ENCODE measurements around the gene TCF4. TPM values are rescaled to one million over a fixed set of nuclear protein-coding genes. Genes with fewer than 3 reads are reported as not detected.

Gene TCF4
- polyA plus RNA-seq, 1 donor, result 77.2 TPM

DNA sequence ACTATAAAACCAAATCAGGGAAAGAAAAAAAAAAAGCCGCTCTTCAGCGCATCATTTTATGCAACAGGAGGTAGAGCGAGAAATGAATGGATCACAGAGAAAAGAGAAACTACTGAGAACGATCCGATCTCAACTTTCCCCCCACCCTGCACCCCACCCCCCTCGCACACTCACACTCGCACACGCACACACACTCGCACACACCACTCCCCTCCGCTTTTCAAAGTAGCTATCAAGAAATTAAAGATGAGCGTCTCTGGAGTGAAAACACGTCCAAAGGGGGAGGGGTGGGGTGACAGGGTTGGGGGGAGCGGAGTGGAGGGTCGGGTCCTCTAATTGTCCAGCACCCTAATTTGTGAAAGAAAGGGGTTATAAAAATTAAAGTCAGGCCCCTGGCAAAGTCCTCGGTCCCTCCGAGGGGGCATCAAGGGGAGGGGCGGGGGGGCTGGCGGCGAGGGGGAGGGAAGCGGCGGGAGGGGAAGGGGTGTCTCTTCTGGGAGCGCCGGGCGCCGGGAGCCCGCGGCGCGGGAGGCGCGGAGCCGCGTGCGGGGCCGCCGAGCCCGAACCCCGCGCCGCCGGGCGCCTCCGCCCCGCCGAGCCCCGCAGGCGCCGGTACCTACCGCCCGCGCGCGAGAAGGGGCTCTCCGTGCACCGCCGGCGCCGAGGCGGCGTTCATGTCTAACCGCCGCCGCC lies 428 bp downstream of the TCF4 start:
- peak; percentile 49 for DNase-seq

GRCh38 chr18:55585920-55586561 lies 2.0 kb downstream of the TCF4 start:
- peak; percentile 57 for DNase-seq

DNA sequence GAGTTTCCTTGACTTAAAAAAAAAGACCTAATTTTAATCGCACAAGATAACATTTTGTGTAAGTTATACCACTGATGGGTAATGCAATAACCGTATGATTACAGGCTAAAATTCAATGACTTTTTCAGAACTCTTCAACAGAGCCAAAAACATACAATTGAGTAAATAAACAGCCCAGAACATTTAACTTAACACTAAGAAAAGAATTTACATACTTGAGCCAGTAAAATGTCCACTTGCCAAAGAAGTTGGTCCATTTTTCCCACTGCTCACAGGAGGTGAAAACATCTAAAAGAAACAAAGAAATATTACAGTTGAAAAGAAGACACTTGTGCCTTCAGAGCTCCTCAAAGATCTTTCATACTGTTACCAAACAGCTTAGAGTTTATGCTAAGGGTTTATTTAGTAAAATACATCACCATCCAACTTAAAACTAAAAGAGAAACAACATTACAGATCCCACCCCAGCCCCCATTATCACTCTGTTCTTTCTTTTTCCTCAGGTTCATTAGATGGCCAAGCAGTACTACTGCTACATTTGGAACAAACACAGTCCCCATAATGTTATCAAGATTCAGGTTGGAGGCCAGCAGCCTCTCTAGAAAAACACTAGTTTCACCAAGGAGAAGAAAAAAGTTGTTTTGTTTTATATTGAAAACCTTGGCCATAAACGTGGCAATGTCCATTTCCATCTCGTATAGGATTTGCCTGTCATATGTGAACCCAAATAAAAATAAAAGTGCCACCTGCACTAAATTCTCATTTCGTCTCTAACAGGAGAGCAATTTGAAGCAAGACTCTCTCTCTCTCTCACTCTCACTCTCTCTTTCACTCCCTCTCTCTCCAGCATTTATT lies 2.7 kb downstream of the TCF4 start:
- no peak for DNase-seq

GRCh38 chr18:55584201-55584600 lies 3.8 kb downstream of the TCF4 start:
- peak; percentile 19 for DNase-seq

GRCh38 chr18:55582325-55582724 lies 5.7 kb downstream of the TCF4 start:
- peak; percentile 67 for DNase-seq

- DNase-seq, result no peak
Observed at GRCh38 chr18:55579501-55580270, 8.3 kb downstream of the TCF4 start.

GRCh38 chr18:55577812-55578539 lies 10.0 kb downstream of the TCF4 start:
- no peak for DNase-seq

GRCh38 chr18:55576001-55576400 lies 12.0 kb downstream of the TCF4 start:
- DNase-seq, result no peak

- DNase-seq, result no peak
Observed at GRCh38 chr18:55575066-55575465, 12.9 kb downstream of the TCF4 start.

DNA sequence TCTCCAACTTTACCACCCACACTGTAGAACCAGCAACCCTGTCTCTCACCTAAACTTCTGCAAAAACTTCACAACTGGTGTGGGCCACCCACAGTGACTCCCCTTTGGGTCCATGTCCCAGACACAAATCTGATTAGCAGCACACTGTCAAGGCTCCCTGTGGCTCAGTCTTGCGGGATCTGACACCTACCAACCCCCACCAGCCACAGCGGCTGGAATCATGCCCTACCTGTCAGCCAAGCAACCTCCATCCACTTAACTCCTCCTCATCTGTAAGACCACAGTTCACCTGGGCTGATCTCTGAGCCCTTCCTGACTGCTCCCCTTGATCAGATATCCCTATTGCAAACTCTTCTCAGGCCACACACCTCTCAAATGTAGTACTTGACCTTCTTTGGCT lies 14.6 kb downstream of the TCF4 start:
- DNase-seq, result no peak

- no peak for DNase-seq
Observed at GRCh38 chr18:55570966-55571365, 17.0 kb downstream of the TCF4 start.

- no peak for DNase-seq
Observed at GRCh38 chr18:55566456-55566935, 21.5 kb downstream of the TCF4 start.

- DNase-seq, result no peak
Observed at GRCh38 chr18:55559739-55560138, 28.3 kb downstream of the TCF4 start.

GRCh38 chr18:55557211-55557610 lies 30.8 kb downstream of the TCF4 start:
- no peak for DNase-seq

DNA sequence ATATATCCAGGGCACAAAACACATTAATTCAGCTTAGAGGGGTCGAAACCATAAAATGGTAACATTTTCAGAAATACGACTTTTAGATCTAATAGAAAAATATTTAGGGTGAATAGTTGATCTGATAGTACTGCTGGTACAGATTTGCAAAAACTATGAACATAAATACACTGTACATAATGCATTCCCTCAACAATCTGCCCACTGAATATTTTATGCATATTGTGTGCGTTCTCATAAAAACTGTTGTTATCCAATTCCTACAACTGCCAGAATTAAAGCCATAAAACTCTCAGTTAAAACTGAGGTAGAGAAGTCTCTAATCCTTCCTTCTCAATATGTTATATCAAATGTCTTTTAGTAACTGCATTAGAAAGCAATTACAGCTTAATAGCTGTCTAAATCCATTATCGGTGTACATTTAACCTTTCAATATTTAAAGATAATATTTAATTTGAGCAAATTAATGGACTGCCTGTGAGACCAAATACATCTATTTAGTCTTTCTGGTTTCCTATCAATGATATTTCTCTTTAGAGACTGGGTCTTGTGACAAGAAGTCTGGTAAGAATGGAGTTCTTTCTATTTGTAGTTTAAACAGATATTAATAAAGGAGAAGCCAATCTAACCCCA lies 32.5 kb downstream of the TCF4 start:
- DNase-seq, result no peak

DNA sequence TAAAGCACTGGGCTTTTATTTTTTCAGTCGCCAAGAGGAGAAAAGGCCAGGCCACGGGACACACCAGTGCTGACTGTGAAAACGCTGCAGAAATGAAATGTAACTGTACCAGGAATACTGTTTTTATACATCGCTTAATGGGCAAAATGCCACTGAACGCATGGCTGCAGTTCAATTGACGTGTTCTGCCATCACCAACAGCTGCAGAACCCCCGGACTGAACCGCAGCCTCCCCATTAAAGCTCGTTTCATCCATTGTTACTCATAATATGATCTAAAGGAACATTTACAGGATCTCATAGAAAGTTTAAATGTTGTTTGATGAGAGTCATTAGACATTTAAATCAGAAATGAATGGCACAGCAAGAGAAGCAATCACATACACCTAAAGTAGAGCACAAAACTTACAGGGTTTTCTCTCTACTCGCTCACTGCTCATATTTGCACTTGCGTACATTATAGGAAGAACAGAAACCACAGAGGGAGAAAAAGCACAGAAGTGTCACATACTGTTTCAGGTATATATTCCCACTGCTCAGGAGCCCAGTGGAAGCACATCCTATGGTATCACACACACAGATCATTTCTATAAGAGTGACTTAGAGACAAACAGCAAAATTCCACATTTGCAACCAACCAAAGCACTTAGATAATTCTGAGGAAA lies 35.3 kb downstream of the TCF4 start:
- no peak for DNase-seq

- DNase-seq, result no peak
Observed at GRCh38 chr18:55551227-55551626, 36.8 kb downstream of the TCF4 start.

DNA sequence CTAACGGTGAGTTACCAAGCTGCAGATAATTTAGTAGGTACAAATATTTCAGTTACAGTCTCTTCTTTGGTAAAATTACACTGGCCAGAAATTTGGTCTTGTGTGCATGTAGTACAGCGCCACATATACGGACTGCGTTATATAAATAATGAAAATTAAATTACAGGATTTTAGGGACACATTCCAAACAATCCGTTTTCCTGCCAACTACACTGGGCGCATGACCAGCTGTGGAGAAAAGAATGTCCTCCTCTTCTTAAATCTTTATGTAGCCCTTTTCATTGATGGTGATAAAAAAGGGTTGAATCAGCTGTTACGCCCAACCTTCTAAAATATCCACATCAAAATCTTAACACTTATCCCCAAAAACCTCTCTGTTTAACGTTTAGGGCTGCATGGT lies 37.5 kb downstream of the TCF4 start:
- no peak for DNase-seq

DNA sequence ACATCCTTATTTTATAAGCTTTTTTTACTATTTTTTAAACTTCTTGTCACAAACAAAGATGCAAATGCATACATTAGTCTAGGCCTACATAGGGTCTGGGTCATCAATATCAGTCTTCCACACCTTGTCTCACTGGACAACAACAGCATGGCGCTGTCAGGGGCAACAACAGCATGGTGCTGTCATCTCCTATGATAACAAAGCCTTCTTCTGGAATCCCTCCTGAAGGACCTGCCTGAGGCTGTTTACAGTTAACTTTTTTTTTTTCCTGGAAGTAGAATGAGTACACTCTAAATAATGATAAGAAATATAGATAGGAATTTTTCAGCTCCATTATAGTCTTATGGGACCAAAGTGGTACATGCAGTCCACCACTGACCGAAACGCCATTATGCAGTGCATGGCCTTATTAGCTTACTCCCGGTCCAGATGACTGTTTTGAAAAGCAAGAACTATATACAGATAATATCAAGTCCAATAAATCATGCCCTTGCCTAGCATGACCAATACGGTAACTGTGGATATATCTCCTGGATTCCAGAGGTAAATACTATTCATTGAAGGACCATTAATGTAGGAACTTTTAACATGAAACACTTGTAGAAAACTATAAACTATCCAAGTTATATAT lies 38.4 kb downstream of the TCF4 start:
- DNase-seq, result no peak

- no peak for DNase-seq
Observed at GRCh38 chr18:55547705-55548056, 40.3 kb downstream of the TCF4 start.

All from left kidney (tissue), 2 donors.